Neutrophil (primary cell): ENCODE measurements around the gene MXRA5.
"Not testable (repeated sequence)": the region's sequence is repeated elsewhere in the genome, so short reads cannot be mapped to it uniquely, and the experiment has no call there.

Experiments used
- H3K27ac ChIP-seq: fragments of 200-600 bp; sonication (generic); 2 replicates; pipeline ENCODE4 v1.5.1; 2016; ENCODE audit warnings: mild to moderate bottlenecking, moderate library complexity
- H3K27me3 ChIP-seq: fragments of 200-600 bp; sonication (generic); 2 replicates; pipeline ENCODE4 v1.6.0; 2016; ENCODE audit warnings: mild to moderate bottlenecking
- H3K36me3 ChIP-seq: fragments of 200-600 bp; sonication (generic); 2 replicates; pipeline ENCODE4 v1.5.1; 2017
- H3K4me1 ChIP-seq, 2 experiments: fragments of 200-600 bp in 1 of 2; sonication (generic) in 1 of 2; 1 replicate in 1 of 2; 2 replicates in 1 of 2; pipeline versions ENCODE4 v1.5.1 to v1.6.1; 2013 to 2016; ENCODE audit warnings: low read depth in 1 of 2, low read length in 1 of 2, mild to moderate bottlenecking in 1 of 2, moderate library complexity in 1 of 2; ENCODE audit not compliant: control insufficient read depth in 1 of 2, insufficient read depth in 1 of 2
- H3K4me3 ChIP-seq, 2 experiments: fragments of 200-600 bp in 1 of 2; sonication (generic) in 1 of 2; 1 replicate in 1 of 2; 2 replicates in 1 of 2; pipeline ENCODE4 v1.5.1; 2013 to 2016; ENCODE audit warnings: low read depth in 1 of 2, low read length in 1 of 2, mild to moderate bottlenecking in 1 of 2, moderate library complexity in 1 of 2
- H3K9me3 ChIP-seq: fragments of 200-600 bp; sonication (generic); 2 replicates; pipeline ENCODE4 v1.5.1; 2016
- CTCF ChIP-seq: fragments of 200-600 bp; sonication (generic); IDR thresholded peaks from 2 replicates; pipeline ENCODE4 v1.5.1; 2016; ENCODE audit warnings: antibody characterized with exemption

The MXRA5 gene

DNA sequence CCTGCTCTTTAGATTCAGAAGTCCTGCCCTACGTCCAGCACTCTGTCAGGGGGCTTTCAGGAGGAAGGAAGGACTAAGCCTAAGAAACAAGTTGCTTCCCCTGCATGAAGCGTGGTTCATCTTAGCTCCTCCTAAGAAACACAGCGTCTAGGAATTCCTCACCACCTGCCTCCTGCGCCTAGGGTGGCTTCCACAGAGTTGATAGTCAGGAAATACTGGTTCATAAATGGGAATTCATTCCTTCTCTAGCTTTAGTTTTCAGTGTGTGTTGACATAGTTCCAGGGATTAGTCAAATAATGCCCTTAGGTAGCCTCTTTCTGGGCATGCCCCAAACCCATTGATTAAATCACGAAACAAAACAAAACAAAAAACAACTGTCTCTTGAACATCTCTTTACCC lies 1.7 kb upstream of the MXRA5 start:
- H3K36me3 ChIP-seq: no peaks in the 10 kb centered on the region
- peaks cover 42% of the 10 kb centered on the region for H3K27me3 ChIP-seq
- no peaks in the 10 kb centered on the region for H3K4me1 ChIP-seq
- no peak overlapping the region for H3K27ac ChIP-seq
- no peak overlapping the region for H3K4me3 ChIP-seq
- TF ChIP-seq CTCF: no peak
- H3K9me3 ChIP-seq: no peaks in the 10 kb centered on the region

- Histone ChIP-seq H3K9me3 (no peaks in the 10 kb centered on the region), H3K4me1 (no peaks in the 10 kb centered on the region), H3K27ac (no peak overlapping the region), H3K27me3 (peaks cover 45% of the 10 kb centered on the region), H3K4me3 (no peak overlapping the region), H3K36me3 (no peaks in the 10 kb centered on the region)
- no peak for TF ChIP-seq CTCF
Observed at GRCh38 chrX:3345281-3346191, 916 bp downstream of the MXRA5 start.

DNA sequence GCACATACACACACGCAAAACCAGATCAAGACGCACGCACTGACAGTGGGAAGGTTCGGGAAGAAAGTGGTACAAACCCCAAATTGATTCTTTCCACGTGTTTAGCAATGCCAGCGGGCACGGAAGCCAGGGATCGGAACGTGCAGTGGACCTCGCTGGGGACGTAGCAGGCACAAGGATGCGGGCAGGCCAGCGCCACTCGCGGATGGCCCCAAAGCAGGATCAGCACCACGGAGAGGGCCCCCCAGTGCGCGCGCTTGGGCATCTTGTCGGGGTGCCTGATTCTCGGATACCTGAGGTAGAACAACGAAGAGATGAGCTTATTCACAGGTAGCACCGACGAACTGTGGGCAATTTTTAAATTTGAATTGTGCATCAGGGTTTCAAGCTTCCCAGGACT lies 2.9 kb downstream of the MXRA5 start:
- H3K9me3 ChIP-seq, H3K27ac ChIP-seq, H3K4me3 ChIP-seq, H3K4me1 ChIP-seq, H3K36me3 ChIP-seq: not testable (repeated sequence)
- H3K27me3 ChIP-seq: peaks cover 45% of the 10 kb centered on the region

DNA sequence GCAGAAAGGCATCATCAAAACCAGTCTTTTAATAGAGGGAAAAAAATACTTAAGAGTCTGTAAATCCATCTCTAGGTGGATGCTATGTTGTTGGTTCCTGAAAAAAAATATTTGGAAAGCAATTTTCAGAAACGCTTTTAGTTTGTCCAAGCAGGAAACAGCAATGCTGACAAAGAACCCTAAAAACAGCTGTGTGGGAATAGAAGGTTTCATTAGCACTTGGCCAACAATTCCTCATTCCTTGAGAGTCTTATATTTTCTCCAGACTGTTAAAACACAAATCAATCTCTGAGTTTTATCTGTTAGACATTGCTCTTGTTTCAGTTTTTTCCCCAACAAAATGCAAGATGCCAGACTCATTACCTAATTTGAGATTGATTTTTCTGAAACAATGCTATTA lies 6.4 kb downstream of the MXRA5 start:
- no peak overlapping the region for H3K4me3 ChIP-seq
- H3K9me3 ChIP-seq: no peaks in the 10 kb centered on the region
- no peak overlapping the region for H3K27ac ChIP-seq
- no peaks in the 10 kb centered on the region for H3K36me3 ChIP-seq
- peaks cover 19% of the 10 kb centered on the region for H3K27me3 ChIP-seq
- H3K4me1 ChIP-seq: no peaks in the 10 kb centered on the region
- no peak for TF ChIP-seq CTCF

- no peaks in the 10 kb centered on the region for H3K27me3 ChIP-seq
- H3K4me1 ChIP-seq: no peaks in the 10 kb centered on the region
- no peaks in the 10 kb centered on the region for H3K36me3 ChIP-seq
- H3K27ac ChIP-seq: no peak overlapping the region
- no peak overlapping the region for H3K4me3 ChIP-seq
- no peaks in the 10 kb centered on the region for H3K9me3 ChIP-seq
- TF ChIP-seq CTCF: no peak
Observed at GRCh38 chrX:3326681-3327080, 19.8 kb downstream of the MXRA5 start.

GRCh38 chrX:3320471-3321046 lies 25.9 kb downstream of the MXRA5 start:
- TF ChIP-seq CTCF: no peak
- Histone ChIP-seq H3K4me3 (no peak overlapping the region), H3K9me3 (no peaks in the 10 kb centered on the region), H3K27ac (no peak overlapping the region), H3K27me3 (no peaks in the 10 kb centered on the region), H3K4me1 (no peaks in the 10 kb centered on the region), H3K36me3 (no peaks in the 10 kb centered on the region)
